ENCODE measurements around the gene HPCA.

- TF ChIP-seq ARNTL (CRISPR knock-in tag; IDR thresholded peaks at IDR 0.05; ENCODE audit: borderline replicate concordance, low read depth) (no peak), CREB5 (CRISPR knock-in tag; IDR thresholded peaks at IDR 0.05; ENCODE audit: low read depth) (no peak), TOX (CRISPR knock-in tag; IDR thresholded peaks at IDR 0.05; ENCODE audit: borderline replicate concordance) (no peak), SNAI2 (CRISPR knock-in tag; IDR thresholded peaks at IDR 0.05) (no peak), PATZ1 (CRISPR knock-in tag; IDR thresholded peaks at IDR 0.05; ENCODE audit: borderline replicate concordance) (no peak), TCF4 (CRISPR knock-in tag; IDR thresholded peaks at IDR 0.05; ENCODE audit: borderline replicate concordance) (no peak)
- TF ChIP-seq, protein P1, sequence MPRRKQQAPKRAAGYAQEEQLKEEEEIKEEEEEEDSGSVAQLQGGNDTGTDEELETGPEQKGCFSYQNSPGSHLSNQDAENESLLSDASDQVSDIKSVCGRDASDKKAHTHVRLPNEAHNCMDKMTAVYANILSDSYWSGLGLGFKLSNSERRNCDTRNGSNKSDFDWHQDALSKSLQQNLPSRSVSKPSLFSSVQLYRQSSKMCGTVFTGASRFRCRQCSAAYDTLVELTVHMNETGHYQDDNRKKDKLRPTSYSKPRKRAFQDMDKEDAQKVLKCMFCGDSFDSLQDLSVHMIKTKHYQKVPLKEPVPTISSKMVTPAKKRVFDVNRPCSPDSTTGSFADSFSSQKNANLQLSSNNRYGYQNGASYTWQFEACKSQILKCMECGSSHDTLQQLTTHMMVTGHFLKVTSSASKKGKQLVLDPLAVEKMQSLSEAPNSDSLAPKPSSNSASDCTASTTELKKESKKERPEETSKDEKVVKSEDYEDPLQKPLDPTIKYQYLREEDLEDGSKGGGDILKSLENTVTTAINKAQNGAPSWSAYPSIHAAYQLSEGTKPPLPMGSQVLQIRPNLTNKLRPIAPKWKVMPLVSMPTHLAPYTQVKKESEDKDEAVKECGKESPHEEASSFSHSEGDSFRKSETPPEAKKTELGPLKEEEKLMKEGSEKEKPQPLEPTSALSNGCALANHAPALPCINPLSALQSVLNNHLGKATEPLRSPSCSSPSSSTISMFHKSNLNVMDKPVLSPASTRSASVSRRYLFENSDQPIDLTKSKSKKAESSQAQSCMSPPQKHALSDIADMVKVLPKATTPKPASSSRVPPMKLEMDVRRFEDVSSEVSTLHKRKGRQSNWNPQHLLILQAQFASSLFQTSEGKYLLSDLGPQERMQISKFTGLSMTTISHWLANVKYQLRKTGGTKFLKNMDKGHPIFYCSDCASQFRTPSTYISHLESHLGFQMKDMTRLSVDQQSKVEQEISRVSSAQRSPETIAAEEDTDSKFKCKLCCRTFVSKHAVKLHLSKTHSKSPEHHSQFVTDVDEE (CRISPR knock-in tag; IDR thresholded peaks at IDR 0.05) = no peak
These were observed 4.9 kb downstream of the HPCA start for GRCh38 chr1:32891241-32891570.
